GM23338 (cell line): ENCODE data around the gene EEPD1. TPM values are rescaled to one million over a fixed set of nuclear protein-coding genes. Genes with fewer than 3 reads are reported as not detected.

ENCODE experiments used
- ATAC-seq: fragments of 200-7000 bp; cut with Tn5 transposase; 3 replicates; pipeline ENCODE4 v1.9.1; 2020
- DNase-seq: peaks from one replicate; pipeline ENCODE4 v3.0.0-alpha.2; 2015; ENCODE audit warnings: low spot score
- H2AFZ ChIP-seq: fragments of 200-600 bp; sonication (generic); 2 replicates; pipeline ENCODE4 v1.8.0; 2016; ENCODE audit warnings: antibody characterized with exemption, mild to moderate bottlenecking, moderate library complexity
- H3F3A ChIP-seq: fragments of 200-600 bp; sonication (generic); replicated peaks from 2 replicates; pipeline ENCODE4 v1.8.0; 2017; ENCODE audit warnings: antibody characterized with exemption, mixed run types, low read depth
- H3K27ac ChIP-seq: fragments of 200-600 bp; sonication (generic); 2 replicates; pipeline ENCODE4 v1.6.1; 2016; ENCODE audit warnings: low read depth
- H3K27me3 ChIP-seq: fragments of 200-600 bp; sonication (generic); 2 replicates; pipeline ENCODE4 v1.8.0; 2016; ENCODE audit warnings: mild to moderate bottlenecking, mixed run types, moderate library complexity; ENCODE audit not compliant: insufficient read depth
- H3K36me3 ChIP-seq: fragments of 200-600 bp; sonication (generic); 2 replicates; pipeline ENCODE4 v1.8.0; 2016; ENCODE audit warnings: mild to moderate bottlenecking; ENCODE audit not compliant: insufficient read depth
- H3K4me1 ChIP-seq: fragments of 200-600 bp; sonication (generic); 2 replicates; pipeline ENCODE4 v1.8.0; 2016; ENCODE audit warnings: mild to moderate bottlenecking, moderate library complexity; ENCODE audit not compliant: insufficient read depth
- H3K4me2 ChIP-seq: fragments of 200-600 bp; sonication (generic); 2 replicates; pipeline ENCODE4 v1.7.1; 2017; ENCODE audit warnings: mixed run types
- H3K4me3 ChIP-seq: fragments of 200-600 bp; sonication (generic); 2 replicates; pipeline ENCODE4 v1.6.1; 2016; ENCODE audit warnings: mixed run types
- H3K79me2 ChIP-seq: fragments of 200-600 bp; sonication (generic); replicated peaks from 2 replicates; pipeline ENCODE4 v1.8.0; 2017; ENCODE audit warnings: mild to moderate bottlenecking; ENCODE audit not compliant: insufficient read depth
- H3K9me2 ChIP-seq: fragments of 200-600 bp; sonication (generic); 2 replicates; pipeline ENCODE4 v1.8.0; 2017; ENCODE audit not compliant: insufficient read depth
- H4K20me1 ChIP-seq: fragments of 200-600 bp; sonication (generic); replicated peaks from 2 replicates; pipeline ENCODE4 v1.8.0; 2017; ENCODE audit warnings: mild to moderate bottlenecking; ENCODE audit not compliant: insufficient read depth
- H3K27ac Mint-ChIP-seq: 2 replicates; pipeline ENCODE4 v1.8.0; 2020; ENCODE audit warnings: inconsistent platforms, mild to moderate bottlenecking, moderate library complexity, mixed read lengths
- H3K27me3 Mint-ChIP-seq: 3 replicates; pipeline ENCODE4 v1.8.0; 2022; ENCODE audit warnings: low read depth, mild to moderate bottlenecking, moderate library complexity, mixed read lengths, inconsistent platforms; ENCODE audit not compliant: insufficient read depth, poor library complexity
- H3K36me3 Mint-ChIP-seq: 3 replicates; pipeline ENCODE4 v1.8.0; 2021; ENCODE audit warnings: low read depth, mild to moderate bottlenecking, inconsistent platforms, moderate library complexity, mixed read lengths
- H3K4me1 Mint-ChIP-seq: 3 replicates; pipeline ENCODE4 v1.8.0; 2020; ENCODE audit warnings: mild to moderate bottlenecking, inconsistent platforms, mixed read lengths
- H3K4me3 Mint-ChIP-seq: 3 replicates; pipeline ENCODE4 v1.8.0; 2021; ENCODE audit warnings: moderate library complexity, mild to moderate bottlenecking, inconsistent platforms, mixed read lengths
- H3K9me3 Mint-ChIP-seq: 3 replicates; pipeline ENCODE4 v1.8.0; 2020; ENCODE audit warnings: moderate library complexity, mild to moderate bottlenecking, inconsistent platforms, mixed read lengths
- CREB1 ChIP-seq: fragments of 250-450 bp; sonication (Bioruptor Pico); IDR thresholded peaks from 2 replicates; pipeline ENCODE4 v1.5.0; 2020; ENCODE audit warnings: low read depth, mild to moderate bottlenecking, moderate library complexity
- CTCF ChIP-seq, 2 experiments: fragments of 200-600 bp in 1 of 2; sonication (generic) in 1 of 2; conservative IDR thresholded peaks; 2 replicates each; pipeline versions ENCODE4 v1.5.1 to v1.6.1; 2016 to 2017; ENCODE audit warnings: antibody characterized with exemption in 2 of 2, low read depth in 2 of 2, mild to moderate bottlenecking in 2 of 2, moderate library complexity in 1 of 2
- ETS1 ChIP-seq: IDR thresholded peaks from 2 replicates; pipeline ENCODE4 v1.6.1; 2016; ENCODE audit warnings: antibody characterized with exemption
- EZH2 ChIP-seq: fragments of 200-600 bp; sonication (generic); IDR thresholded peaks from one replicate; pipeline ENCODE4 v1.8.0; 2017; ENCODE audit warnings: antibody characterized with exemption, mild to moderate bottlenecking, low read depth; ENCODE audit not compliant: unreplicated experiment
- EZH2phosphoT487 ChIP-seq: fragments of 200-600 bp; sonication (generic); IDR thresholded peaks from one replicate; pipeline ENCODE4 v1.8.1; 2018; ENCODE audit warnings: antibody characterized with exemption; ENCODE audit not compliant: unreplicated experiment
- JUNB ChIP-seq: IDR thresholded peaks from one replicate; pipeline ENCODE4 v1.6.1; 2016; ENCODE audit warnings: antibody characterized with exemption; ENCODE audit not compliant: unreplicated experiment
- NANOG ChIP-seq: IDR thresholded peaks from 2 replicates; pipeline ENCODE4 v1.6.1; 2016; ENCODE audit warnings: antibody characterized with exemption, borderline replicate concordance
- POLR2AphosphoS5 ChIP-seq: IDR thresholded peaks from 2 replicates; pipeline ENCODE4 v1.6.1; 2016; ENCODE audit warnings: antibody characterized with exemption, low read depth
- REST ChIP-seq: IDR thresholded peaks from one replicate; pipeline ENCODE4 v1.6.1; 2018; ENCODE audit warnings: antibody characterized with exemption; ENCODE audit not compliant: unreplicated experiment
- STAT1 ChIP-seq: IDR thresholded peaks from one replicate; pipeline ENCODE4 v1.6.1; 2016; ENCODE audit warnings: antibody characterized with exemption; ENCODE audit not compliant: unreplicated experiment
- ZNF114 ChIP-seq: fragments of 250-450 bp; sonication (Bioruptor Pico); IDR thresholded peaks from 2 replicates; pipeline ENCODE4 v1.5.0; 2020; ENCODE audit warnings: mild to moderate bottlenecking, moderate library complexity
- ZNF331 ChIP-seq: fragments of 250-450 bp; sonication (Bioruptor Pico); IDR thresholded peaks from 2 replicates; pipeline ENCODE4 v1.5.0; 2020; ENCODE audit warnings: low read depth, mild to moderate bottlenecking, moderate library complexity
- polyA plus RNA-seq: library from polyadenylated mRNA; unstranded; fragments of >200 nt; fragmentation: Nextera tagmentation; extraction: Ambion mirVana; gene quantifications from 2 replicates; pipeline ENCODE4 v1.2.1, GENCODE V29; 2016
- total RNA-seq: library from RNA; depleted of rRNA; stranded (reverse); fragments of >200 nt; shearing (Covaris generic); gene quantifications from 2 replicates; pipeline ENCODE4 v1.2.3, GENCODE V29; 2014
- TF ChIP-seq, protein P1 (sequence below): fragments of 250-450 bp; sonication (Bioruptor Pico); IDR thresholded peaks from 2 replicates; pipeline ENCODE4 v1.5.0; 2020; ENCODE audit warnings: mild to moderate bottlenecking, moderate library complexity

Gene EEPD1
- total and polyA plus RNA-seq, 2 experiments from 2014 or later: 4.1 to 17.1 TPM

DNA sequence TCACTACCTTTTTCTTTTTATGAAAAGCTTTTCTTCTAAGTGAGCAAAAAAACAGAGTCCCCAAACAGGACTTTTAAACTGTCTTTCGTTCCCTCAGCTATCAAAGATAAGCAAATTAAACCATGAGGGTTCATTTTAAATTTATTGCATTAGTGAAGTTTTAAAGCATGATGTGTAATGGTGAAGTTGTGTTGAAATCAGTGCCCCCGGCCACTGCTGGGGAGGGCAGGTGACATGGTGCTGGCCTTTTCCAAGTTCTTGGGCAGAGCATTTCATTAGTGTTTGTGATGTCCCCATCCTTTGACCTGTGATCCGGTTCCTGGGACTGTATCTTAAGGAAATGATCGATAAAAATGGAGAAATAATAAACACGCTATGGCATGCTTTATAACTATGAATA lies 96.0 kb downstream of the EEPD1 start:
- H3K27ac Mint-ChIP-seq: no peak overlapping the region
- peaks cover 4% of the 10 kb centered on the region for H3K9me3 Mint-ChIP-seq
- no peaks in the 10 kb centered on the region for H3K27me3 ChIP-seq
- peaks cover 2% of the 10 kb centered on the region for H3K27me3 Mint-ChIP-seq
- H4K20me1 ChIP-seq: no peaks in the 10 kb centered on the region
- DNase-seq (no peak), ATAC-seq (no peak)
- no peaks in the 10 kb centered on the region for H3F3A ChIP-seq
- H2AFZ ChIP-seq: no peak overlapping the region
- H3K4me2 ChIP-seq: no peak overlapping the region
- H3K36me3 ChIP-seq: no peaks in the 10 kb centered on the region
- TF ChIP-seq EZH2phosphoT487 (no peak), EZH2 (no peak), STAT1 (no peak), REST (no peak), CREB1 (no peak), ETS1 (no peak), POLR2AphosphoS5 (no peak), ZNF331 (no peak), NANOG (no peak), CTCF (conservative IDR thresholded peaks at IDR 0.05; ENCODE audit: low read depth in 2 of 2) (no peak), ZNF114 (CRISPR knock-in tag) (no peak), JUNB (no peak)
- TF ChIP-seq, protein P1, sequence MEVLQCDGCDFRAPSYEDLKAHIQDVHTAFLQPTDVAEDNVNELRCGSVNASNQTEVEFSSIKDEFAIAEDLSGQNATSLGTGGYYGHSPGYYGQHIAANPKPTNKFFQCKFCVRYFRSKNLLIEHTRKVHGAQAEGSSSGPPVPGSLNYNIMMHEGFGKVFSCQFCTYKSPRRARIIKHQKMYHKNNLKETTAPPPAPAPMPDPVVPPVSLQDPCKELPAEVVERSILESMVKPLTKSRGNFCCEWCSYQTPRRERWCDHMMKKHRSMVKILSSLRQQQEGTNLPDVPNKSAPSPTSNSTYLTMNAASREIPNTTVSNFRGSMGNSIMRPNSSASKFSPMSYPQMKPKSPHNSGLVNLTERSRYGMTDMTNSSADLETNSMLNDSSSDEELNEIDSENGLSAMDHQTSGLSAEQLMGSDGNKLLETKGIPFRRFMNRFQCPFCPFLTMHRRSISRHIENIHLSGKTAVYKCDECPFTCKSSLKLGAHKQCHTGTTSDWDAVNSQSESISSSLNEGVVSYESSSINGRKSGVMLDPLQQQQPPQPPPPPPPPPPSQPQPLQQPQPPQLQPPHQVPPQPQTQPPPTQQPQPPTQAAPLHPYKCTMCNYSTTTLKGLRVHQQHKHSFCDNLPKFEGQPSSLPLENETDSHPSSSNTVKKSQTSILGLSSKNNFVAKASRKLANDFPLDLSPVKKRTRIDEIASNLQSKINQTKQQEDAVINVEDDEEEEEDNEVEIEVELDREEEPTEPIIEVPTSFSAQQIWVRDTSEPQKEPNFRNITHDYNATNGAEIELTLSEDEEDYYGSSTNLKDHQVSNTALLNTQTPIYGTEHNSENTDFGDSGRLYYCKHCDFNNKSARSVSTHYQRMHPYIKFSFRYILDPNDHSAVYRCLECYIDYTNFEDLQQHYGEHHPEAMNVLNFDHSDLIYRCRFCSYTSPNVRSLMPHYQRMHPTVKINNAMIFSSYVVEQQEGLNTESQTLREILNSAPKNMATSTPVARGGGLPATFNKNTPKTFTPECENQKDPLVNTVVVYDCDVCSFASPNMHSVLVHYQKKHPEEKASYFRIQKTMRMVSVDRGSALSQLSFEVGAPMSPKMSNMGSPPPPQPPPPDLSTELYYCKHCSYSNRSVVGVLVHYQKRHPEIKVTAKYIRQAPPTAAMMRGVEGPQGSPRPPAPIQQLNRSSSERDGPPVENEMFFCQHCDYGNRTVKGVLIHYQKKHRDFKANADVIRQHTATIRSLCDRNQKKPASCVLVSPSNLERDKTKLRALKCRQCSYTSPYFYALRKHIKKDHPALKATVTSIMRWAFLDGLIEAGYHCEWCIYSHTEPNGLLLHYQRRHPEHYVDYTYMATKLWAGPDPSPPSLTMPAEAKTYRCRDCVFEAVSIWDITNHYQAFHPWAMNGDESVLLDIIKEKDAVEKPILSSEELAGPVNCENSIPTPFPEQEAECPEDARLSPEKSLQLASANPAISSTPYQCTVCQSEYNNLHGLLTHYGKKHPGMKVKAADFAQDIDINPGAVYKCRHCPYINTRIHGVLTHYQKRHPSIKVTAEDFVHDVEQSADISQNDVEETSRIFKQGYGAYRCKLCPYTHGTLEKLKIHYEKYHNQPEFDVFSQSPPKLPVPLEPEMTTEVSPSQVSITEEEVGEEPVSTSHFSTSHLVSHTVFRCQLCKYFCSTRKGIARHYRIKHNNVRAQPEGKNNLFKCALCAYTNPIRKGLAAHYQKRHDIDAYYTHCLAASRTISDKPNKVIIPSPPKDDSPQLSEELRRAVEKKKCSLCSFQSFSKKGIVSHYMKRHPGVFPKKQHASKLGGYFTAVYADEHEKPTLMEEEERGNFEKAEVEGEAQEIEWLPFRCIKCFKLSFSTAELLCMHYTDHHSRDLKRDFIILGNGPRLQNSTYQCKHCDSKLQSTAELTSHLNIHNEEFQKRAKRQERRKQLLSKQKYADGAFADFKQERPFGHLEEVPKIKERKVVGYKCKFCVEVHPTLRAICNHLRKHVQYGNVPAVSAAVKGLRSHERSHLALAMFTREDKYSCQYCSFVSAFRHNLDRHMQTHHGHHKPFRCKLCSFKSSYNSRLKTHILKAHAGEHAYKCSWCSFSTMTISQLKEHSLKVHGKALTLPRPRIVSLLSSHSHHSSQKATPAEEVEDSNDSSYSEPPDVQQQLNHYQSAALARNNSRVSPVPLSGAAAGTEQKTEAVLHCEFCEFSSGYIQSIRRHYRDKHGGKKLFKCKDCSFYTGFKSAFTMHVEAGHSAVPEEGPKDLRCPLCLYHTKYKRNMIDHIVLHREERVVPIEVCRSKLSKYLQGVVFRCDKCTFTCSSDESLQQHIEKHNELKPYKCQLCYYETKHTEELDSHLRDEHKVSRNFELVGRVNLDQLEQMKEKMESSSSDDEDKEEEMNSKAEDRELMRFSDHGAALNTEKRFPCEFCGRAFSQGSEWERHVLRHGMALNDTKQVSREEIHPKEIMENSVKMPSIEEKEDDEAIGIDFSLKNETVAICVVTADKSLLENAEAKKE (CRISPR knock-in tag): no peak
- no peak overlapping the region for H3K4me3 Mint-ChIP-seq
- no peak overlapping the region for H3K4me3 ChIP-seq
- H3K36me3 Mint-ChIP-seq: peaks cover 12% of the 10 kb centered on the region
- no peaks in the 10 kb centered on the region for H3K9me2 ChIP-seq
- H3K4me1 ChIP-seq: no peaks in the 10 kb centered on the region
- no peaks in the 10 kb centered on the region for H3K79me2 ChIP-seq
- H3K27ac ChIP-seq: no peak overlapping the region
- H3K4me1 Mint-ChIP-seq: no peaks in the 10 kb centered on the region; the same call in 2 of the 3 replicates
